CD4-positive, alpha-beta T cell (primary cell): ENCODE results near the gene AUTS2. TPM values are rescaled to one million over a fixed set of nuclear protein-coding genes. Genes with fewer than 3 reads are reported as not detected.

Experiments used
- ATAC-seq: fragments of 200-7000 bp; cut with Tn5 transposase; one replicate; pipeline ENCODE4 v1.10.0; 2022; ENCODE audit warnings: mild to moderate bottlenecking; ENCODE audit not compliant: poor library complexity
- CTCF ChIA-PET: fragments of 350-600 bp; sonication (Branson Sonifier 250); formaldehyde crosslinking; loops from one replicate; lab custom pipeline; 2021; ENCODE audit warnings: antibody characterized with exemption, inconsistent platforms; lab: Charles Lee
- POLR2A ChIA-PET: fragments of 350-600 bp; sonication (Branson Sonifier 250); formaldehyde crosslinking; loops from one replicate; lab custom pipeline; 2021; ENCODE audit warnings: antibody characterized with exemption, inconsistent platforms; lab: Charles Lee
- DNase-seq, 14 experiments: peaks; one replicate each; pipeline ENCODE4 v3.0.0-alpha.2; 2013 to 2020; ENCODE audit warnings: mixed read lengths in 2 of 14
- H3K27ac ChIP-seq, 2 donors: one replicate each; pipeline versions ENCODE4 v1.5.1 to v1.7.0; 2013; ENCODE audit warnings: low read length in 2 of 2, low read depth in 1 of 2, mild to moderate bottlenecking in 1 of 2
- H3K27me3 ChIP-seq, 2 experiments: 1 replicate in 1 of 2; 2 replicates in 1 of 2; pipeline versions ENCODE4 v1.6.1 to v1.7.0; 2013; ENCODE audit warnings: low read length in 2 of 2, control low read depth in 1 of 2, mild to moderate bottlenecking in 1 of 2, moderate library complexity in 1 of 2; ENCODE audit not compliant: insufficient read depth in 2 of 2, control insufficient read depth in 1 of 2
- H3K36me3 ChIP-seq: one replicate; pipeline ENCODE4 v1.6.1; 2013; ENCODE audit warnings: low read length, control low read depth; ENCODE audit not compliant: insufficient read depth
- H3K4me1 ChIP-seq: one replicate; pipeline ENCODE4 v1.6.1; 2013; ENCODE audit warnings: low read length, control low read depth; ENCODE audit not compliant: insufficient read depth
- H3K4me3 ChIP-seq: one replicate; pipeline ENCODE4 v1.5.1; 2013; ENCODE audit warnings: mild to moderate bottlenecking, low read length, moderate library complexity
- H3K9me3 ChIP-seq, 2 experiments: 1 replicate in 1 of 2; 2 replicates in 1 of 2; pipeline versions ENCODE4 v1.6.1 to v1.7.0; 2013; ENCODE audit warnings: low read length in 2 of 2, mild to moderate bottlenecking in 2 of 2, control low read depth in 1 of 2, moderate library complexity in 1 of 2; ENCODE audit not compliant: control insufficient read depth in 1 of 2, insufficient read depth in 1 of 2
- H3K27ac Mint-ChIP-seq: one replicate; pipeline ENCODE4 v1.8.0; 2020; ENCODE audit warnings: mixed read lengths
- H3K27me3 Mint-ChIP-seq: one replicate; pipeline ENCODE4 v1.8.0; 2021; ENCODE audit warnings: mixed read lengths
- H3K36me3 Mint-ChIP-seq: one replicate; pipeline ENCODE4 v1.8.0; 2021; ENCODE audit warnings: low read depth, mixed read lengths
- H3K4me1 Mint-ChIP-seq: one replicate; pipeline ENCODE4 v1.8.0; 2021; ENCODE audit warnings: low read depth, mixed read lengths
- H3K4me3 Mint-ChIP-seq: one replicate; pipeline ENCODE4 v1.8.0; 2020; ENCODE audit warnings: mild to moderate bottlenecking, mixed read lengths
- H3K9me3 Mint-ChIP-seq: one replicate; pipeline ENCODE4 v1.8.0; 2020; ENCODE audit warnings: mixed read lengths
- CTCF ChIP-seq: fragments of 200-600 bp; IDR thresholded peaks from one replicate; pipeline ENCODE4 v1.8.0; 2022; ENCODE audit warnings: antibody characterized with exemption, mild to moderate bottlenecking
- intact Hi-C, 2 experiments: fragments of 100-400 bp; cut with DNase I in 1 of 2; cut with micrococcal nuclease in 1 of 2; formaldehyde crosslinking; loops; one replicate each; pipeline versions ENCODE4 v1.15.1 to v1.9.0; 2023 to 2025; cut with DNase I, micrococcal nuclease
- total RNA-seq, 174 experiments: library from RNA in 2 of 174; stranded (reverse) in 2 of 174; gene quantifications; one replicate each; pipeline ENCODE4 v1.2.3 and lab custom pipeline; 2021 to 2026

The AUTS2 gene
- total RNA-seq, 2 experiments from 2014 or later: 43.6 to 47.6 TPM

GRCh38 chr7:70557338-70557737, 959.1 kb downstream of the AUTS2 start:
- H3K4me3 ChIP-seq: no peak overlapping the region
- Mint-ChIP-seq H3K36me3 (no peaks in the 10 kb centered on the region), H3K27ac (no peak overlapping the region), H3K9me3 (peaks cover 4% of the 10 kb centered on the region), H3K4me3 (no peak overlapping the region), H3K27me3 (no peaks in the 10 kb centered on the region), H3K4me1 (no peaks in the 10 kb centered on the region)
- no peaks in the 10 kb centered on the region for H3K4me1 ChIP-seq
- no peaks in the 10 kb centered on the region for H3K36me3 ChIP-seq
- TF ChIP-seq CTCF: no peak
- intact Hi-C loops: no loop called here
- no peaks in the 10 kb centered on the region for H3K27me3 ChIP-seq
- no peak overlapping the region for H3K27ac ChIP-seq
- ChIA-PET CTCF (no interaction called here), POLR2A (no interaction called here)
- peaks cover 0 to 8% of the 10 kb centered on the region in 2 experiments for H3K9me3 ChIP-seq
- DNase-seq: no peak
- no peak for ATAC-seq

- Histone ChIP-seq H3K36me3 (no peaks in the 10 kb centered on the region), H3K27me3 (no peaks in the 10 kb centered on the region), H3K4me3 (no peak overlapping the region), H3K9me3 (peaks cover 0 to 8% of the 10 kb centered on the region in 2 experiments), H3K4me1 (no peaks in the 10 kb centered on the region), H3K27ac (no peak overlapping the region)
- ChIA-PET POLR2A (no interaction called here), CTCF (no interaction called here)
- Mint-ChIP-seq H3K27me3 (no peaks in the 10 kb centered on the region), H3K36me3 (no peaks in the 10 kb centered on the region), H3K4me3 (no peak overlapping the region), H3K27ac (no peak overlapping the region), H3K9me3 (peaks cover 4% of the 10 kb centered on the region), H3K4me1 (no peaks in the 10 kb centered on the region)
- DNase-seq (no peak), ATAC-seq (no peak)
- TF ChIP-seq CTCF: no peak
- intact Hi-C loops: no loop called here
Observed at GRCh38 chr7:70559815-70560214, 961.5 kb downstream of the AUTS2 start.

GRCh38 chr7:70563960-70564359, 965.7 kb downstream of the AUTS2 start:
- Histone ChIP-seq H3K36me3 (no peaks in the 10 kb centered on the region), H3K27me3 (no peaks in the 10 kb centered on the region), H3K27ac (no peak overlapping the region), H3K4me1 (no peaks in the 10 kb centered on the region), H3K9me3 (no peaks in the 10 kb centered on the region), H3K4me3 (no peak overlapping the region)
- Mint-ChIP-seq H3K27ac (no peak overlapping the region), H3K27me3 (no peaks in the 10 kb centered on the region), H3K4me1 (no peaks in the 10 kb centered on the region), H3K9me3 (peaks cover 4% of the 10 kb centered on the region), H3K36me3 (no peaks in the 10 kb centered on the region), H3K4me3 (no peak overlapping the region)
- ATAC-seq (no peak), DNase-seq (no peak)
- TF ChIP-seq CTCF: no peak
- intact Hi-C loops: no loop called here
- ChIA-PET CTCF (no interaction called here), POLR2A (no interaction called here)
